Esophagus muscularis mucosa (tissue), 3 donors: ENCODE measurements around the gene ZCCHC4.

ENCODE experiments used
- POLR2A ChIP-seq: fragments of 450-650 bp; IDR thresholded peaks from one replicate; pipeline ENCODE4 v1.6.1; 2017; ENCODE audit warnings: antibody characterized with exemption, moderate library complexity, mild to moderate bottlenecking, low read depth
- TF ChIP-seq, protein P1 (sequence below), 3 experiments: fragments of 200-600 bp in 2 of 3; fragments of 450-650 bp in 1 of 3; sonication (generic) in 2 of 3; IDR thresholded peaks; one replicate each; pipeline ENCODE4 v1.5.1; 2017 to 2019; ENCODE audit warnings: antibody characterized with exemption in 3 of 3, mild to moderate bottlenecking in 2 of 3, moderate library complexity in 1 of 3

DNA sequence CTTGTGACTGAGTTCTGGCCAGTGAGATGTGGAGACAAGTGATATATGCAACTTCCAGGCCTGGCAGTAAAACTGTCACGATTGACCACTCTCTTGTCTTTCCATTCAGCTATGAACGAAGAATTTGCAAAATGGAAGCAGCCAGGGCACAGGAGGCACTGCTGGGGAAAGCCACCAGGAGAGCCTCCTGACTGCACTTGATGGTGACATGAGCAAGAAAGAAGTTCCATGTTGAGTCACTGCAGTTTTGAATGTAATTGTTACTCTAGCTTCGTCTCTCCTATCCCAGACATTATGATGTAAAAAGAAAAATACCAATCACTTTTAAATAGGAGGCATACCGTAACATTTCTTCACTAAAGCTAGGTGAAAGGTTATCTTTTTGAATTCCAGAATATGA, 32.4 kb upstream of the ZCCHC4 start:
- TF ChIP-seq, protein P1, sequence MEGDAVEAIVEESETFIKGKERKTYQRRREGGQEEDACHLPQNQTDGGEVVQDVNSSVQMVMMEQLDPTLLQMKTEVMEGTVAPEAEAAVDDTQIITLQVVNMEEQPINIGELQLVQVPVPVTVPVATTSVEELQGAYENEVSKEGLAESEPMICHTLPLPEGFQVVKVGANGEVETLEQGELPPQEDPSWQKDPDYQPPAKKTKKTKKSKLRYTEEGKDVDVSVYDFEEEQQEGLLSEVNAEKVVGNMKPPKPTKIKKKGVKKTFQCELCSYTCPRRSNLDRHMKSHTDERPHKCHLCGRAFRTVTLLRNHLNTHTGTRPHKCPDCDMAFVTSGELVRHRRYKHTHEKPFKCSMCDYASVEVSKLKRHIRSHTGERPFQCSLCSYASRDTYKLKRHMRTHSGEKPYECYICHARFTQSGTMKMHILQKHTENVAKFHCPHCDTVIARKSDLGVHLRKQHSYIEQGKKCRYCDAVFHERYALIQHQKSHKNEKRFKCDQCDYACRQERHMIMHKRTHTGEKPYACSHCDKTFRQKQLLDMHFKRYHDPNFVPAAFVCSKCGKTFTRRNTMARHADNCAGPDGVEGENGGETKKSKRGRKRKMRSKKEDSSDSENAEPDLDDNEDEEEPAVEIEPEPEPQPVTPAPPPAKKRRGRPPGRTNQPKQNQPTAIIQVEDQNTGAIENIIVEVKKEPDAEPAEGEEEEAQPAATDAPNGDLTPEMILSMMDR (IDR thresholded peaks at IDR 0.05), result no peak
- TF ChIP-seq POLR2A, result no peak
